22Rv1 (cell line): Measurements from ENCODE around the gene CHD9NB.

Source experiments
- H3K27ac ChIP-seq: fragments of 450-650 bp; 2 replicates; pipeline ENCODE4 v1.5.1; 2017
- ZFX ChIP-seq: fragments of 450-650 bp; IDR thresholded peaks from 2 replicates; pipeline ENCODE4 v1.6.1; 2017; ENCODE audit warnings: antibody characterized with exemption, borderline replicate concordance
- TF ChIP-seq, protein P1 (sequence below): fragments of 450-650 bp; IDR thresholded peaks from 2 replicates; pipeline ENCODE4 v1.5.1; 2017; ENCODE audit warnings: mild to moderate bottlenecking

Gene CHD9NB

DNA sequence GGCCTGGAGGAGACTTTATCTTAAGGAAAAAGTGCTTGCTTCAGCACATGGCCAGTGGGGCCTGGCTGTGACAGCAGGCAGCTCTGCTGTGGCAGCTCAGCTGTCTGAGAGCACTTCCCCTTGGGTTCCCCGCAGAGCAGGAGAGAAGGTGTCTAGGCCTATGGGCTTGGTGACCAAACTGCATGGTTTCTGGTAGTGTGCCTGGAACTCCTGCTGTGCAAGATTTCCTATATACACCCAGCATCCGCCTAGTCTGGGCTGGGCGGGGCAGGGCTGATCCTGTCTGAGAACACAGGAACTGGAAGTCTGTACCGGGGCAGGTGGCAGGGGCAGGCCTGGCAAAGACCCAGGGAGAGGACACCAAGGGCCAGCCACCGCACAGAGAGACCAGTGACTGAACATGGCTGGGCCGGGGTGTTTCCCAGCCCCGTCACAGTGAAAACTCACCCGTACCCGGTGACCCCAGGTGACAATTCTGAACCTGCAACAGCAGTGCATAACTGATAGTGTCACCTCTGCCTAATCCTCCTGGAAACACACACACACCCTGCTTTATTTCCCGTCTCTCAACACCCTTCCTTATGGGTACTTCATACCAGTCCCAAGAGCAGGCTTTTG lies 41.4 kb upstream of the CHD9NB start:
- TF ChIP-seq ZFX, result no peak
- TF ChIP-seq, protein P1, sequence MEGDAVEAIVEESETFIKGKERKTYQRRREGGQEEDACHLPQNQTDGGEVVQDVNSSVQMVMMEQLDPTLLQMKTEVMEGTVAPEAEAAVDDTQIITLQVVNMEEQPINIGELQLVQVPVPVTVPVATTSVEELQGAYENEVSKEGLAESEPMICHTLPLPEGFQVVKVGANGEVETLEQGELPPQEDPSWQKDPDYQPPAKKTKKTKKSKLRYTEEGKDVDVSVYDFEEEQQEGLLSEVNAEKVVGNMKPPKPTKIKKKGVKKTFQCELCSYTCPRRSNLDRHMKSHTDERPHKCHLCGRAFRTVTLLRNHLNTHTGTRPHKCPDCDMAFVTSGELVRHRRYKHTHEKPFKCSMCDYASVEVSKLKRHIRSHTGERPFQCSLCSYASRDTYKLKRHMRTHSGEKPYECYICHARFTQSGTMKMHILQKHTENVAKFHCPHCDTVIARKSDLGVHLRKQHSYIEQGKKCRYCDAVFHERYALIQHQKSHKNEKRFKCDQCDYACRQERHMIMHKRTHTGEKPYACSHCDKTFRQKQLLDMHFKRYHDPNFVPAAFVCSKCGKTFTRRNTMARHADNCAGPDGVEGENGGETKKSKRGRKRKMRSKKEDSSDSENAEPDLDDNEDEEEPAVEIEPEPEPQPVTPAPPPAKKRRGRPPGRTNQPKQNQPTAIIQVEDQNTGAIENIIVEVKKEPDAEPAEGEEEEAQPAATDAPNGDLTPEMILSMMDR, result no peak
- H3K27ac ChIP-seq, result peak overlapping the region; percentile 51

DNA sequence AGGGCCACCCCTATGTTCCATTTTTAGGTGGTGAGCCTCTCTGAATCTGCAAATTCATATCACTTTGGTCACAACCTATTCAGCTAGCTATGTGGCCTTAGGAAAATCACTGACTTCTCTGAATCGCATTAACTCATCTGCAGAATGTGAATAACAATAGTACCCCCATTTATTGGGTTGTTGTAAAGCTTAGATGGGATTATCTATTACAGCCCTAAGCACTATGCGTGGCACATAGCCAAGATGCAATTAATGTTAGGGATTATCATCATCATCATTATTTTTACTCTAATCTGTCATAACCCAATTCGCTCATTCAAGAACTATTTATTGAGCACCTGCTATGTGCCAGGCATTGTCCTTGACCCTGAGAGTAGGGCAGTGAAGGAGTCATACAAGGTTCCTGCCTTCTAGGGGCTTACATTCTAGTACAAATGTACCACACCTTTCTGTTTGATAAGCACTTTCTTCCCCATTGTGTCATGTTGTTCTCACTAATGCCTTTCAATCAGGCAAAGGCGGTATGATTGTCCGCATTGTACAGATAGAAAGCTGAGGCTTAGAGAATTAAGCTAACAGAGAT lies 40.6 kb upstream of the CHD9NB start:
- H3K27ac ChIP-seq, result no peak overlapping the region
- TF ChIP-seq ZFX, result no peak
- TF ChIP-seq, protein P1, result no peak

DNA sequence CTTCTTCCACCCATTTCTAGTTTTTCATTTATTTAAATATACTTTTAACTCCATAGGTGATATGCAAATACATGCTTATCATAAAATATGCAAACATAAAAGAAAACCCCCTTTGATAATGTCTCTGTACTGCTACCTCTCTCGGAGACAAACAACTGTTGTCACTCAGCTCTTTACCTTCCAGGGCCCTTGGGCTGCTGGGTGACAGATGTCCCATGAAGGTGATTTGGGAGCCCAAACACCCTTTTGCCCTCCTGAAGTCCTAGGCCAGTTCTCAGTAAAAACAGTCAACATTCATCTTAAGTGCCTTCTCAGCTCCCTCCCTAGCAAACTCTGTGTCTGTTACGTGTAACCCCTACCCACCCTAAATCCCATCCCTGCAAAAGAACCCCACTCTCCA lies 39.6 kb upstream of the CHD9NB start:
- no peak for TF ChIP-seq ZFX
- TF ChIP-seq, protein P1, result no peak

GRCh38 chr16:53091466-53092211 lies 38.9 kb upstream of the CHD9NB start:
- no peak overlapping the region for H3K27ac ChIP-seq

More for the DNA sequence above, 39.6 kb upstream of the CHD9NB start:
- H3K27ac ChIP-seq, result no peak overlapping the region

GRCh38 chr16:53090591-53091411 lies 38.1 kb upstream of the CHD9NB start:
- TF ChIP-seq, protein P1, result no peak
- no peak for TF ChIP-seq ZFX
- H3K27ac ChIP-seq, result no peak overlapping the region

More at GRCh38 chr16:53091466-53092211, 38.9 kb upstream of the CHD9NB start:
- TF ChIP-seq, protein P1, result no peak
- no peak for TF ChIP-seq ZFX

DNA sequence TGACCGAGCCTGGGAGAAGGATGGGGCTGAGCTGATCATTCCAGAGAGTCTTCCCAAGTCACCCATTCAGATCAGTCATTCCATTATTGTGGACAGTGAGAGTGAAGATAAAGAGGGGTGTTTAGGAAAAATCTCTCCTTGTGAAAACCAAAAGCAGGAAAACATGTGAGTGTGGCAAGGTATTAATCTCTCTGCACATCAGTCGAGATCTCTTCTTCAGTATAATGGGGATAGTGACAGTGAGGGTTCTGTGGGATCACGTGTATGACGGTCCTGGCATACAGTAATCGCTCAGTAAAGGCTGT lies 37.5 kb upstream of the CHD9NB start:
- no peak for TF ChIP-seq ZFX
- TF ChIP-seq, protein P1, result no peak
- no peak overlapping the region for H3K27ac ChIP-seq
